RCC 7860 (cell line): ENCODE measurements around the gene OR52A1.
"Not testable (repeated sequence)": the region's sequence is repeated elsewhere in the genome, so short reads cannot be mapped to it uniquely, and the experiment has no call there.

ENCODE experiments used
- DNase-seq: peaks from one replicate; pipeline ENCODE4 v3.0.0-alpha.2; 2015; ENCODE audit warnings: low spot score
- FAIRE-seq: peaks from 2 replicates; lab custom pipeline; 2012; peaks lifted over from hg19 to GRCh38; lab: Jason Lieb, UNC

The OR52A1 gene

DNA sequence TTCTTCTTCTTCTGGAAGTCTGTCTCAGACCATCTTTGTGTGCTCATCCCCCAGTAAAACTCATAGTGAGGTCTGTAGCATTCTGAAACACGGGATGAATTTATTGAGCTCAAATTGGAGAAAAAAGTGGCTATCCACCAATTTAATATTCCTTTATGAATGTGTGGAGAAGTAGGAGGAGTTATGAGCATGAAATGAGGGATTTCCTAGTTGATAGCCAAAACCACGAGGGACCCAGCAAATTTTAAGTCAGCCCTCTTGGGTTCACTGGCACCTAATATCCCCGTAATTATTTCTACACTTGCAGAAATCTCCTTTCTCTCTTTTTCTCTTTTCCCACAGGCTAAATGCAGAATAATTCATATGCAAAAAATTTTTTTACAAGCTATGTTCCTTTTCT is at the start of gene OR52A1:
Gene OR52A1, minus strand, starts transcription at position 101 of the 400 bp plus-strand sequence. CDS start 2,388 bp downstream, outside the sequence.
- DNase-seq (no peak), FAIRE-seq (no peak)

DNA sequence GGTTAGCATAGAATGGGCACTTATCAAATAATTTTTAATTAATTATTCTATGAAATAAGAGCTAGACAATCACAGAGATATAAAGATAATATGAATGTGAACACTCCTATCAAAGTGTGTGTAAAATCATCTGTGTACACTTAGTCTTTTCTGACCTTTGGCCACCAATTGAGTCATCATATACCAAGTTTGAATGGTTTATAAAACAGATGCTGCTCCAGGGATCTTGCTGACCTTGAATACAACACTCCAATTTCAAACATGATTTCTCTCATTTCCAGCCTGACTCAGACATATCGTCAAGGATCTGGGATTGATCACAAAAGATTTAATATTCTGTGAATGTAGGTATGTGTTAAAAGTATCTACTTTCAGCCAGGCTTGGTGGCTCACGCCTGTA is 48.8 kb upstream of the OR52A1 start:
- DNase-seq (no peak), FAIRE-seq (no peak)

DNA sequence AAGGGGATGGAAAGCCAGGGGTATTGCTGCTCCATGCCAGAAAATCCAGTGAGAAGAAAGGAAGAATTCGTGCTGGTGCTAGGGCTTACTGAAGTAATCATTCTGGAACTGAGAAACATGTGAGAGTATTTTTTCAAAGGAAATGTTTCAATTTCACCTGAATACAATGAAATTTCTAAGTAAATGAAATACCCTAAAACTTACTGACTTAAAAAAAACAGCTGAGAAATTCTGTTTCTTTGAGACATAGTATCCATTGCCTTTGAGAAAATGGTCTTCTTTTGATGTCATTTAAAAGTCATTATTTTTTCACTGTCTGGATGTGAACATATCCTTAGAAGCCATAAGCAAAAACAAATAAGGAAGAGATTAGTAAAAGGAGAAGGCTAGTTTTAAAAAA is 46.0 kb upstream of the OR52A1 start, which contains the start of gene OR51V1:
Gene OR51V1, minus strand, starts transcription at position 101 of the 400 bp plus-strand sequence. Its CDS starts 0 bp downstream, at position 101.
- FAIRE-seq (no peak), DNase-seq (no peak)

DNA sequence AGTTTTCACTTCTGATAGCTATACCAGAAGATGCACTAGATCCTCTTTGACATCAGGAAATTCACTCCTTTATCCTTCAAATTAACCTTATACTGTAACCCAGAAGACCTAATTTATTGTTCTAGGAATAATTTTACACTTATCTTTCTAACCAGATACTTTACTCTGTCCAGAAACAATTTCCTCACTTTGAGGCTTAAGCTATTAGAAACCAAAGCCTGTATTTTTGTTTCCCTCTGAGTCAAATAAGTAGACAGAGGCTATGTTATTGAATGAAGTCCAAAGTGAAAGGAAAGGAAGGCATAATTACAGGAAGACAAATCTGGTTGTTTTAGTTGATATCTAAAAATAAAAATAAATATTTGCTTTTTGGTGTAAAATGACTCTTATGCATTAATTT is 43.7 kb upstream of the OR52A1 start:
- no peak for DNase-seq
- no peak for FAIRE-seq

DNA sequence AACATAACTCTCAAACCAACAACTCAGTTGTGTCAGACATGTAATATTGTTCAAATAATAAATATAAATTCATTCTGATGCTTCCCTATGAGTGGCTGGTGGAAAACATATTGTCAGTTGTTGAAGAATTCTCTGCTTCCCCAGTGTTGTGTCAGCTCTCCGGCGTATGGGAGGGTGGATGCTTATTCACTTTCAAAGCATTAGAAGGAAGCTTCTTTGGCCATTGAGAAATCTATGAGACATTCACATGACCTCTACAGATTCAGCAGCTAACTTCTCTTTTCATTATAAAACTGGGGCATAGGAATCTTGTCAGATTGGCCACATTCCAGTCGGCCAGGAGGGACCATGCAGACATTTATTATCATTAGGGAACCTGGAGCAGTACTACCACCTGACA is 43.0 kb upstream of the OR52A1 start:
- FAIRE-seq (no peak), DNase-seq (no peak)

DNA sequence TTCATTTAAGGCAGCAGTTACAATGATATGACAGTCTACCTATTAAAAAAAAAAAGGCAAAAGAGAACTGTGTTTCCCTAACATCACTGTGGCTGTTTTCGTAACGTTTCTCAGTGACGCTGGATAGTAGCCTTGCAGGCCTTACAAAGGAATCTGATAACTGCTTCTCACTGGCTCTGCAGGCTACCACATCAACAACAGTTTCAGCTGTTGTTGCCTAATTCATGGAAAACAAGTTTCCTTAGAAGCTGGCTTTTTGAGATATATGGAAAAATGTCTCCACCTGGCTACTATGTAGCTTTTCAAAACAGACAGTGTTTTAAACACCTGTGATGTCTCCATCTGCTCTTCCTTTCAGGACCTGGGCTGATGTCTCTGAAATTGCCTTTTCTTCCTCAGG is 42.2 kb upstream of the OR52A1 start:
- no peak for DNase-seq
- FAIRE-seq, result no peak

DNA sequence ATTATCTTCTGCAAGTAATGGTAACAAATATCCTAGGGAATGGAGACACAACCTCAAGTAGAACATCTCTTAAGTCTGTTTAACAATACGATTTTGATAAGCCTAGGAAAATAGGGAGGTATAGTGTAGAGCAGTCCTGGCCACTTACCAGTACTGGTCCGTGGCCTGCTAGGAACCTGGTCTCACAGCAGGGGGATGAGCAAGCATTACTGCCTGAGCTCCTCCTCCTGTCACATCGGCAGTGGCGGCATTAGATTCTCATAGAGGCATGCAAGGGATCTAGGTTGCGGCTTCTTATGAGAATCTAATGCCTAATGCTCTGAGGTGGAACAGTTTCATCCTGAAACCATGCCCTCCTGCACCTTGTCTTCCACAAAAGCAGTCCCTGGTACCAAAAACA is 41.5 kb upstream of the OR52A1 start:
- no peak for FAIRE-seq
- no peak for DNase-seq

DNA sequence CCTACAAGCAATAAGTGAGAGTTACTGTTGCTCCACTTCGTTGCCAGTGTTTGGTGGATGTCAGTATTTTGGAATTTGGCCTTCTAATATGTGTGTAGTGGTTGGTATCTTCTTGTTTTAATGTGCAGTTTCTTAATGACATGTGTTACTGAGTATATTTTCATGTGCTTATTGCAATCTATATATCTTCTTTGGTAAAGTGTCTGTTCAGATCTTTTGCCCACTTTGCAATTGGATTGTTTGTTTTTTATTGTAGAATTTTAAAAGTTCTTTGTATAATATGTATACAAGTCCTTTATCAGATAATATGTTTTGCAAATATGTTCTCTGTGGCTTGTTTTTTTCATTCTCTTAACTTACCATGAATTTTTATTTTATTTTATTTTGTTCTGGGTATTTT is 38.2 kb upstream of the OR52A1 start:
- FAIRE-seq, result no peak
- no peak for DNase-seq

DNA sequence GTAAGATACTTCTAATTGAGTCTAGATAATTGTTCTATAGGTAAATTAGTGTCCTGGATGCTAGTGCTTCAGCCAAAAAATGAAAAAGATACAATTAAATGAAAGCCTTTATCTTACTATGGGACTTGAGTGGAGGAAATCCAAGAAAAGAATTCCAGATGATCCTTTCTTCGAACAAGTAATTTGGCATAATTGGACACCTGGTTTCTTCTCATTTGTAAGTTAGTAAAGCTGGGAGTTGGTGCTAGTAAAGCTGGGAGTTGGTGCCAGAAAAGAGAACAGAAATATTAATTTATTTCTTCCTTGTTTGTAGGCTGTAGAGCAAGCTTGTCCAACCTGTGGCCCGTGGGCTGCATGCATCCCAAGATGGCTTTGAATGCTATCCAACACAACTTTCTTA is 33.6 kb upstream of the OR52A1 start:
- FAIRE-seq, result no peak
- DNase-seq, result no peak

DNA sequence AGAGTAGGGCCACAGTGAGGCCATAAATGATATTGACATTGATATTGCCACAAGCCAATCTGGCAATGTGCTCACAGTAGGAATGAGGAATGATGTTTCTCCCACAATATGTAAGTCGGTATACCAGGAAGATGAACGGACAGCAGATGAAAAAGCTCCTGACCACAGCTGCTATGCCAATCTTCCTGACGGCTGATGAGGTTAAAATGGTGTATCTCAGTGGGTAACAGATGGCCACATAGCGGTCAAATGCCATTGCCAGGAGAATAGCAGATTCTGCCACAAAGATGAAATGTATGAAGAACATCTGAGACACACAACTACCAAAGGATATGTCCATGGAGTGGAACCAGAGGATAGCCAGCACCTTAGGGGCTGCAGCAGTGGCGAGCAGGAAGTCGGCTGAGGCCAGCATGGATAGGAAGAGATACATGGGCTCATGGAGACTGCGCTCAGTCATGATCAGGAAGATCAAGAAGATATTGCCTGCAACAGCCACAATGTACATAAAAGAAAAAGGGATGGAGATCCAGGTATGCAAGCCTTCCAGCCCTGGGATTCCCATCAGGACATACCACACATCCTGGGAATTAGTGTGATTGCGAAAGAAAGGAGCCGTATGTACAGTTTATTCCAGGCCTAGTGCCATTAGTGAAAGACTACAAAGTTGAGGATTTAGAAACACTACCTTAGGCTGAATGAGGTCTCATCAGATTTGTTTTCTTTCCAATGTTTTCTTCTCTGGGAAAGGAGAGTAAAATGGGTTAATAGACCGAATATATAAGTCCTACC is 23.7 kb upstream of the OR52A1 start:
- DNase-seq, result no peak
- FAIRE-seq, result no peak

DNA sequence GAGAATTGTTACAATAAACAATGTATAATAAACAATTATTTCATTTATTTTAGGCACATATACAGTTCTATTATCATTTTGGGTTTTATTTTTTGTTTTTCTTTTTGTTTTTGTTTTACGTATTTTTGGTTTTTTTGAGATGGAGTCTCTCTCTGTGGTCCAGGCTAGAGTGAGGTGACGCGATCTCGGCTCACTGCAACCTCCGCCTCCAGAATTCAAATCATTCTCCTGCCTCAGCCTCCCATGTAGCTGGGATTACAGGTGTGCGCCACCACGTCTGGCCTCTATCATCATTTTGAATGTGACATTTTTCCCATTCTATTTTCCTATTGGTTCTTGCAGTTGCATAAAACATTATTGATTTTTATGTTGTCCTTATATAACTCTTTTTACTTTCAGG is 20.4 kb upstream of the OR52A1 start:
- no peak for DNase-seq
- no peak for FAIRE-seq

DNA sequence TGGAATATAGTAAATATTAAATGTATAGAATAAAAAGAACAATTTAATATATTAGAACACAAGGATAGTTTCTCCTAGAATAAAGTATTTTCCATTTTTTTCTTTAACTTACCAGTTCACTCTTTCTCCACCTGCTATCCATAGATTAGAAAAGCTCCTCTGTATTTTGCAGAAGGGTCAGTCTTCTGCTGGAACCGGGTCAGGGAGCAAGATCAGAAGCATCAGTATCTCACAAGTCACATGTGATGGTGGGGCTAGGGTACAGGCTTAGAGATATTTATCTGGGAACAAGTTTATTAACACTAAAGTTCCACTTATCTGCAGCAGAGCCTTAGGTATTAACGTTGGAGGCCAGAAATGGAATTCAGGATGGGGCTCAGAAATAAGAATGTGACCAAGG is 17.3 kb upstream of the OR52A1 start:
- no peak for FAIRE-seq

DNA sequence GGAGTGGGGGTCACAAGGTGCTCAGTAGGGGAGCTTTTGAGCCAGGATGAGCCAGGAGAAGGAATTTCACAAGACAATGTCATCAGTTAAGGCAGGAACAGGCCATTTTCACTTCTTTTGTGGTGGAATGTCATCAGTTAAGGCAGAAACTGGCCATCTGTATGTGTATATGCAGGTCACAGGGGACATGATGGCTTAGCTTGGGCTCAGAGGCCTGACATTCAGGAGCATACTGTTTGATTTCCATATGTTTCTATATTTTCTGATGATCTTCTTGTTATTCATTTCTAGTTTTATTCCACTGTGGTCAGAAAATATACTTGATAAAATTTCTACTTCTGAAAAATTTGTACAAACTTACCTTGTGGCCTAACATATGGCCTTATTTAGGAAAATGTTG is 11.3 kb upstream of the OR52A1 start:
- not testable (repeated sequence) for FAIRE-seq

More for the DNA sequence above, 17.3 kb upstream of the OR52A1 start:
- DNase-seq, result no peak

DNA sequence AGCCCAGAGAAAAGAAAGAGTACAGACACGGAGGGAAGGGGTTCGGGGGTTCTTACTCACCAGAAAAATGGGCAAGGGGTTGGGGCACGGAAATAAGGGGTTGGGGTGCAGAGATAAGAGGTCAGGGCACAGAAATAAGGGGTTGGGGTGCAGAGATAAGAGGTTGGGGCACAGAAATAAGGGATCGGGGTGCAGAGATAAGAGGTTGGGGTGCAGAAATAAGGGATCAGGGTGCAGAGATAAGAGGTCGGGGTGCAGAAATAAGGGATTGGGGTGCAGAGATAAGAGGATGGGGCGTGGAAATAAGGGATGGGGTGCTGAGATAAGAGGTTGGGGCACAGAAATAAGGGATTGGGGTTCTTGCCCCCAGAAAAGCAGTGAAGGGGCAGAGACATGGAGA is 10.2 kb upstream of the OR52A1 start:
- DNase-seq, FAIRE-seq: not testable (repeated sequence)

More for the DNA sequence above, 11.3 kb upstream of the OR52A1 start:
- not testable (repeated sequence) for DNase-seq

DNA sequence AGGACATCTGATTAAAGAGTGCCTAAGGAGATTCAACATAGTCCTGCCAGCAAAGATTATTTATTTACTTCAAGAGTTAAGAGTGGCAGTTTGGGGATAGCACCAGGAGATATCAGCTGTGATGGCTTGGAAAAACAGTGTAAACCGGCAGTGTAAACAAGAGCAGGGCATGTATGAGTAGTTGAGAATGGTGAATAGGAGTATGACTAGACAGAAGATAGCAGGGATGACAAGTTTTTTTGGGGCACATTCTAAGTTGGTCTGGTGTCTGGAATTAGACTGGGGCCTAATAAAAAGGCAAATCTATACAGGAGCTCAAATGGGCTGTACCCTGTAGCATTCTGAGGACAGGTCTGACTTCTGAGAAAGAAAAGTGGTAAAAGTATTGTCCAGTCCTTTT is 6.5 kb upstream of the OR52A1 start:
- not testable (repeated sequence) for FAIRE-seq, DNase-seq

DNA sequence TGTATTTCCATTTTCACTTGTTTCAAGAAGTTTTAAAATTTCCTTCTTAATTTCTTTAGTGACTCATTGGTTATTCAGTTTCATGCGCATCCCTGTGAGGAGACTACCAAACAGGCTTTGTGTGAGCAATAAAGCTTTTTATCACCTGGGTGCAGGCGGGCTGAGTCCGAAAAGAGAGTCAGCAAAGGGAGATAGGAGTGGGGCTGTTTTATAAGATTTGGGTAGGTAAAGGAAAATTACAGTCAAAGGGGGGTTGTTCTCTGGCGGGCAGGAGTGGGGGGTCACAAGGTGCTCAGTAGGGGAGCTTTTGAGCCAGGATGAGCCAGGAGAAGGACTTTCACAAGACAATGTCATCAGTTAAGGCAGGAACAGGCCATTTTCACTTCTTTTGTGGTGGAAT is 5.7 kb upstream of the OR52A1 start:
- not testable (repeated sequence) for DNase-seq, FAIRE-seq

DNA sequence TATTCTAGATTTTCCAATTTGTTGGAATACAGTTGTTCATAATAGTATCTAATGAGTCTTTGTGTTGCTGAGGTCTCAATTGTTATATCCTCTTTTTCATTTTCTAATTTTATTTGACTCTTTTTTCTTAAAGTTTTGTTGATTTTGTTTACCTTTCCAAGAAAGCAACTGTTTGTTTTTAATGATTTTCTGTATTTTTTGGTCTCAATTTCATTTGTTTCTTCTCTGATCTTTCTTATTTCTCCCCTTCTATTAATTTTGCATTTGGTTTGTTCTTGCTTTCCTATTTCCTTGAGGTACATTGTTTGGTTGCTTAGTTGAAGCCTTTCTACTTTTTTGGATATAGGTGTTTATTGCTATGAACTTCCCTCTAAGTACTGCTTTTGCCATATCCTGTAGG is 5.2 kb upstream of the OR52A1 start:
- DNase-seq, result no peak
- FAIRE-seq, result no peak

DNA sequence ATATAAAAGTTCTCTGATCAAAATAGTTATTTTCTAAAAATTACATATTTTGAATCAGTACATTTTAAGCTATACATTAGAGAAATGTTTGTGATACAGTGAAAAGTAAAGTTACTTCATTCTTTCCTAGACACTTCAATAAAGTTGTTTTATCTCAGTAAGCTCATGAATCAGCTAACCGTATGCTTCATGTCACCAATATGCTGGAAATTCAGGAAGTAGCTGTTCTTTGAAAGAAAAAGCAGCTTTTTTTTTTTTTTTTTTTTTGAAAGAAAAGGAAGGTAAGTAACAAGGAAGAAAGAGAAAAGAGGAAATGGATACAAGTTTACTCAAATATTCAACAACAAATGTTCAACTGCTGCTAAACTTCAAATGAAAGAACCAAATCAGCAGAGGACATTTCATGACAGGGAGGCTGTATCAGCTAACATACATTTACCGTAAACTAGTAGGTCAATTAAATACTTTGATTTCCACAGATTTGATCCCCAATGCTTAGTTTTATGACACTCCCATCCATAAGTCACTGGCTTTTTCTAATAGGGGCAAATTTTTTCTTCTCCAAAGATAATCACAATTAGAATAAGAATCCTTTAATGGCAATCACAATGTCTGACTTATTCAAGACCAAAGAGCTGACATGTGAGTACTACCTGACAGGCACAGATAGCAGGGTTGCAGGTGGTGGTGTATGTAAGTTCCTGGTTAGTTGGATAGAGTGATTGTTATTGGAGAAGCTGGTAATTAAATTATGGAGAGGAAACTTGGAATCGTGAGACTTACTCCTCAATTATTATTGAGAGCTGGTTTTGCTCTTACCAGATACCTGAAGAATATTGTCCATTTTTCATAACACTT is 754 bp downstream of the OR52A1 start:
- FAIRE-seq (no peak), DNase-seq (no peak)

DNA sequence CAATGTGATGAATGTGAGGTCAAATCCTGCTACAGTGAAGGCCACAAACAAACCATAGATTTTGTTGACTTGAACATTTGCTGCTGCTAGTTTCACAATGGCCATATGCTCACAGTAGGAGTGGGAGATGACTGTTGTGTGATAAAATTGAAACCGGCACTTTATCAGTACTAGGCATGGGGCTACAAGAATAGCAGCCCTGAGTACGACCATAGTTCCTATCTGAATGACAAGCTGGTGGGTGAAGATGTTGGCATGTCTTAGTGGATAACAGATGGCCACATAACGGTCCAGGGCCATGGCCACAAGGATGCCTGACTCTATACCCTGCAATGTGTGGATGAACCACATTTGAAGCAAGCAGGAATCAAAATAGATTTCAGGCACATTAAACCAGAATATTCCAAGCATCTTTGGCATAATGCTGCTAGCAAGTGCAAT is 2.8 kb downstream of the OR52A1 start:
- no peak for FAIRE-seq
- DNase-seq, result no peak

DNA sequence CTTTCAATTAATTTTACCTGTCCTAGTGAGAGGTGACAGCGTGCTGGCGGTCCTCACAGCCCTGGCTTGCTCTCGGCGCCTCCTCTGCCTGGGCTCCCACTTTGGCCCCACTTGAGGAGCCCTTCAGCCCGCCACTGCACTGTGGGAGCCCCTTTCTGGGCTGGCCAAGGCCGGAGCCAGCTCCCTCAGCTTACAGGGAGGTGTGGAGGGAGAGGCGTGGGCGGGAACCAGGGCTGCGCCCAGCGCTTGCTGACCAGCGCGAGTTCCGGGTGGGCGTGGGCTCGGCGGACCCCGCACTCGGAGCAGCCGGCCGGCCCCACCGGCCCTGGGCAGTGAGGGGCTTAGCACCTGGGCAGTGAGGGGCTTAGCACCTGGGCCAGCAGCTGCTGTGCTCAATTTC is 10.4 kb downstream of the OR52A1 start:
- FAIRE-seq, DNase-seq: not testable (repeated sequence)

DNA sequence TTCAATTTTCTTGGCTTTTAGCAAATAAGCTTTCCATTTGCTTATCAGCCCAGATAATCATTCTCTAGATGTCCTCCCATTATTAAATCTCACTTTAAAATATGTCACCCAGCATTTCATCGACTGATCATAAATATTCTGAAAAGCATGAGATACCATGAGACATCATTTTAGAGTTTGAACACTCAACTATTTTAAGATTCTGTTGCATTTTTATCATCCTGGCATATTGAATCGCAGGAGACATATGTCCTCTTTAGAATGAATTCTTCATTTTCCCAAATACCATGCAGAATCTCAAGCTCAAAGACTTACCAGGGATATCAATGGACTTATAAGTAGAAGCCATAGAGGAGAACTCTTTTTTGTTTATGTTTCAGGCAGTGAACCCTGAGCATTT is 16.6 kb downstream of the OR52A1 start, which contains the start of gene OR52A5:
Gene OR52A5, minus strand, starts transcription at position 361 of the 400 bp plus-strand sequence. CDS start 5,714 bp downstream, outside the sequence.
- FAIRE-seq (no peak), DNase-seq (no peak)
